ENCODE data around the gene ATP8B3. TPM values are rescaled to one million over a fixed set of nuclear protein-coding genes. Genes with fewer than 3 reads are reported as not detected.
A peak's percentile ranks its signal among the peaks of the same experiment; 100 is the strongest.

The ATP8B3 gene
- total RNA-seq, 4 donors from 2014 or later, result 0.21 to 2.4 (median 1.2) TPM

DNA sequence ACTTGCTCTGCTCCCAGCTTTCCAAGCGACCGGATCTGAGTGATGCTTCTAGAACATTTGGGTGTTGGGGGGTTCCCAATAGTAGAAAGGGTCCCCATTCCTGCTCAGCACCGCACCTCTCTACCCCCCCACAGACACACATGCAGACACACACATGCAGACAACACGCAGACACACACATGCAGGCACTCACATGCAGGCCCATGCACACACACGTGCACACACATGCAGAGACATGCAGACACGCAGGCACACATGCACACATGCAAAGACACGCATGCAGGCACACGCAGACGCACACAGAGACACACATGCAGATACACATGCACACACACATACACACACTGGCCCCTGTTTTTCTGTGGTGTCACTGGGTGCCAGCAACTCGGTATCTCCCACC is 34.9 kb downstream of the ATP8B3 start:
- peaks cover 0 to 31% (median 3%) of the 10 kb centered on the region in 4 donors for H3K9me3 ChIP-seq
- DNase-seq (ENCODE audit: low spot score in 2 of 2), result no peak
- peaks cover 2 to 96% of the 10 kb centered on the region in 2 donors for H3K27me3 ChIP-seq
- no peak overlapping the region for H3K4me3 ChIP-seq
- peaks cover 0 to 21% (median 0%) of the 10 kb centered on the region in 4 donors for H3K4me1 ChIP-seq
- WGBS, 2 donors, result 53 to 55% methylated on average over 10 of the region's 10 CpGs
- H3K36me3 ChIP-seq, result peaks cover 0 to 10% (median 0%) of the 10 kb centered on the region in 3 donors
- TF ChIP-seq, protein P1, sequence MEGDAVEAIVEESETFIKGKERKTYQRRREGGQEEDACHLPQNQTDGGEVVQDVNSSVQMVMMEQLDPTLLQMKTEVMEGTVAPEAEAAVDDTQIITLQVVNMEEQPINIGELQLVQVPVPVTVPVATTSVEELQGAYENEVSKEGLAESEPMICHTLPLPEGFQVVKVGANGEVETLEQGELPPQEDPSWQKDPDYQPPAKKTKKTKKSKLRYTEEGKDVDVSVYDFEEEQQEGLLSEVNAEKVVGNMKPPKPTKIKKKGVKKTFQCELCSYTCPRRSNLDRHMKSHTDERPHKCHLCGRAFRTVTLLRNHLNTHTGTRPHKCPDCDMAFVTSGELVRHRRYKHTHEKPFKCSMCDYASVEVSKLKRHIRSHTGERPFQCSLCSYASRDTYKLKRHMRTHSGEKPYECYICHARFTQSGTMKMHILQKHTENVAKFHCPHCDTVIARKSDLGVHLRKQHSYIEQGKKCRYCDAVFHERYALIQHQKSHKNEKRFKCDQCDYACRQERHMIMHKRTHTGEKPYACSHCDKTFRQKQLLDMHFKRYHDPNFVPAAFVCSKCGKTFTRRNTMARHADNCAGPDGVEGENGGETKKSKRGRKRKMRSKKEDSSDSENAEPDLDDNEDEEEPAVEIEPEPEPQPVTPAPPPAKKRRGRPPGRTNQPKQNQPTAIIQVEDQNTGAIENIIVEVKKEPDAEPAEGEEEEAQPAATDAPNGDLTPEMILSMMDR (IDR thresholded peaks at IDR 0.05), result no peak
- TF ChIP-seq POLR2A (IDR thresholded peaks at IDR 0.05) (no peak), EP300 (IDR thresholded peaks at IDR 0.05) (no peak)
- H3K27ac ChIP-seq, result no peak overlapping the region

DNA sequence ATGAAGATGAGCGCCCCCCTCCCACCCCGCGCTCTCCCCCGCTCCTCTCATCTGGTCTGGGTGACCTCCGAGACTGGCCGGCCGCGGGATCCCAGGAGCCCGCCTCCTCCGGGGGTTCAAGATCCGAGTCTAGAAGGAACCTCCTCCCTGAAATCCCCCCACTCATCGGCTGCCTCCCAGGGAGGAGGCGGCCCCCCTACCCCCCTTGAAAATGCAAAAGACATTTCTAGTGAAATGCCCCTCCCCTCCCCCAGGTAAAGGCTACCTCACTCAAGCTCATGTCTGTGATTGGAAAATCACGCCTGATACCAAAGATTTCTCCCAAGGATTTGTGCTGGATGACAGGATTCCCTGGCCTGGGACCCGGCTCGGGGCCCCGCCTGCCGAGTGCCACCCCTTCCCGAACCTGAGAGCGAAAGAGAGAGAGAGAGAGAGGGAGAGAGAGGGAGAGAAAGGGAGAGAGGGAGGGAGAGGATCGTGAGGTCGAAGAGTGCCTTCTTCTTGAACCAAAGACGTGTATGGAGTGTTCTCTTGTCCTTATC is 35.4 kb downstream of the ATP8B3 start:
- Histone ChIP-seq H3K27ac (no peak overlapping the region), H3K4me1 (peaks cover 0 to 21% (median 0%) of the 10 kb centered on the region in 4 donors), H3K9me3 (peaks cover 0 to 31% (median 1%) of the 10 kb centered on the region in 4 donors), H3K27me3 (peaks cover 2 to 96% of the 10 kb centered on the region in 2 donors), H3K36me3 (peaks cover 0 to 8% (median 0%) of the 10 kb centered on the region in 3 donors), H3K4me3 (no peak overlapping the region)
- DNase-seq (ENCODE audit: low spot score in 2 of 2), result no peak
- 4 to 9% methylated on average over 23 of the region's 23 CpGs for WGBS, 2 donors
- TF ChIP-seq POLR2A (IDR thresholded peaks at IDR 0.05), result no peak
- no peak for TF ChIP-seq EP300 (IDR thresholded peaks at IDR 0.05)
- TF ChIP-seq, protein P1 (IDR thresholded peaks at IDR 0.05), result no peak

DNA sequence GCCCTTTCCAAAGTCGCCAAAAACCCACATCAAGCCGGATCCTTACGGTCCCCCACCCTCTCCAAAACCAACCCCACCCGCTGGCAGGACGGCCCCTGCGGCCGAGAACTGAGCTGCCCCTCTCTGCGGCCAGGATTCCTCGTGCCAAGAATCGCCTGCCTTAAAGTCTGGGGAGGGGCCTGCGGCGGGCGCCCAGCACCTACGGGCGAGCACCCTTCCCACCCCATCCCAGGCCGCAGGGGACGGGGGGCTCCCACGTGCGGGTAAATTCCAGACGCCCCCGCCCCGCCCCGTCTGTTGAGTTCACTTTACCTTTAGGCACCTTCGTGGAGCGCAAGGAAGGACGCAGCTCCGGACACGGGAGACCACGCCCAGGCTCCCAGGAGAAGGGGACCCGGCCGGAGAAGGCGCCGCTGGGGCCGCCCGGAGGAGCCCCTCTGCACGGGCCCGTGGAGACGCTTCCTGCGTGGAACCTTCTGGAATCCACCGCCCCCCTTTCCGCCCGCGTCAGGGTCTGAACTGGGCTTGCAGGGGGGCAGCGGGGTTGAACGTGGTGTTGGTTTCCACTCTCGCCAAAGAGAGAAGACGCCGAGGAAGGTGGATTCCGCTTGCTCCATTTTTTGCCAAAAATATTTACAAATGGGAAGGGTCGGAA is 36.0 kb downstream of the ATP8B3 start:
- no peak overlapping the region for H3K27ac ChIP-seq
- TF ChIP-seq, protein P1 (IDR thresholded peaks at IDR 0.05), result no peak
- TF ChIP-seq EP300 (IDR thresholded peaks at IDR 0.05) (no peak), POLR2A (IDR thresholded peaks at IDR 0.05) (no peak)
- peaks cover 0 to 6% (median 0%) of the 10 kb centered on the region in 3 donors for H3K36me3 ChIP-seq
- peaks cover 0 to 21% (median 0%) of the 10 kb centered on the region in 4 donors for H3K4me1 ChIP-seq
- peaks cover 0 to 31% (median 3%) of the 10 kb centered on the region in 4 donors for H3K9me3 ChIP-seq
- peaks cover 2 to 96% of the 10 kb centered on the region in 2 donors for H3K27me3 ChIP-seq
- no peak overlapping the region for H3K4me3 ChIP-seq
- WGBS, 2 donors, result 3% methylated on average over 21 to 49 of the region's 50 CpGs
- DNase-seq (ENCODE audit: low spot score in 2 of 2), result no peak

DNA sequence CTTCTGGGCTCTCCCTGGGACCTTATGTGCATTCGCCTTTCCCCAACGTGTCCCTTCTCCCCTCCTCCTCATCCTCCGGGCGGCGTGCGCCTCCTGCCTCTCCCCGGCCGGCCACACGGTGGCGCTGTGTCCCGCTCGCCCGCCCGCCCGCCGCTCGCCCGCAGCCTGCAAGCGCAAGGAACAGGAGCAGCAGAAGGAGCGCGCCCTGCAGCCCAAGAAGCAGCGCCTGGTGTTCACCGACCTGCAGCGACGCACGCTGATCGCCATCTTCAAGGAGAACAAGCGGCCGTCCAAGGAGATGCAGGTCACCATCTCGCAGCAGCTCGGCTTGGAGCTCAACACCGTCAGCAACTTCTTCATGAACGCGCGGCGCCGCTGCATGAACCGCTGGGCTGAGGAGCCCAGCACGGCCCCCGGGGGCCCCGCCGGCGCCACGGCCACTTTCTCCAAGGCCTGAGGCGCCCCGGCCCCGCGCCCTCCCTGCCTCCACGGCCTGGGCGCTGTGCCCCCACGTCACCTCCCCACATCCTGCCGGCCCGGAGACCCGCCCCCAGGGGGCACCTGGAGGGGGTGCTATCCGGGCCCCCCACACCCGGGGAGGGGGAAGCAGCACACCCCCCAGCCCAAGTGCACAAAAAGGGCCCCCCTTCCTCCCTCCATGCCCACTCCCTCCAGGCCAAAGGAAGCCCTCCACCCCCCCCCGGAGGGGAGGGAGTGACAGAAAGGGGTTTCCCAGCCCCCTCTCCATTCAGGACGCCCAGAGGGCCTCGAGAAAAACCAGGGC is 36.9 kb downstream of the ATP8B3 start:
- peaks cover 2 to 96% of the 10 kb centered on the region in 2 donors for H3K27me3 ChIP-seq
- no peak overlapping the region for H3K27ac ChIP-seq
- peaks cover 0 to 35% (median 8%) of the 10 kb centered on the region in 4 donors for H3K9me3 ChIP-seq
- peaks cover 0 to 6% (median 0%) of the 10 kb centered on the region in 3 donors for H3K36me3 ChIP-seq
- 6 to 9% methylated on average over 30 to 58 of the region's 59 CpGs for WGBS, 2 donors
- TF ChIP-seq, protein P1 (IDR thresholded peaks at IDR 0.05), result peak in 3 of 5 experiments; percentile 14 to 27 (median 20)
- no peak for TF ChIP-seq EP300 (IDR thresholded peaks at IDR 0.05)
- no peak for DNase-seq (ENCODE audit: low spot score in 2 of 2)
- no peak overlapping the region for H3K4me3 ChIP-seq
- peaks cover 0 to 21% (median 0%) of the 10 kb centered on the region in 4 donors for H3K4me1 ChIP-seq
